ENCODE data around the gene BRWD1. TPM values are rescaled to one million over a fixed set of nuclear protein-coding genes. Genes with fewer than 3 reads are reported as not detected.
A peak's percentile ranks its signal among the peaks of the same experiment; 100 is the strongest.

The BRWD1 gene
- total RNA-seq, 1 experiment from 2014 or later, result 44.2 TPM

DNA sequence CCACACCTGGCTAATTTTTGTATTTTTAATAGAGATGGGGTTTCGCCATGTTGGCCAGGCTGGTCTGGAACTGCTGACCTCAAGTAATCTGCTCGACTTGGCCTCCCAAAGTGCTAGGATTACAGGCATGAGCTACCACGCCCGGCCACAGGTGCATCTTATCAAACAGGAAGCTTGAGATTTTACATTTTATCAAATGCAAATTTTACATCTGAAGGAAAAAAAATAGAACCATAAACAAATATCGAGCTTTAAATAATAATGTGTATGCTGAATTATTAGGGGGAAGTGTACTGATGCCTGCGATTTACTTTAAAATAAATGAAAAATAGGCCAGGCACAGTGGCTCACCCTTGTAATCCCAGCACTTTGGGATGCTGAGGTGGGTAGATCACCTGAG is 16.6 kb upstream of the BRWD1 start:
- no peak for DNase-seq (ENCODE audit: extremely low read depth, low read depth)

DNA sequence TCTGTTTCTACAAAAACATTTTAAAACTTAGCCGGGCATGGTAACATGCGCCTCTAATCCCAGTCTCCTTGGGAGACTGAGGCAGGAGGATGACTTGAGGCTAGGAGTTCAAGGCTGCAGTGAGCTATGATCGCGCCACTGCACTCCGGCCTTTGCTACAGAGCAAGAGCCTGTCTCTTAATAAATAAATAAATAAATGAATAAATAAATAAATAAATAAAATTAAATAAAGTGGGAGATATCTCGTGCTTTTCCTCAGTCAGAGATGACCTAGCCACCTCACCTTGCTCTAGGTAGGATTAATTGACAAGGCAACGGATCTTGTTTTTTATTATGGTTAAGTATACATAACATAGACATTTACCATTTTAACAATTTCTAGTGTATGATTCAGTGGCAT is 14.3 kb upstream of the BRWD1 start:
- DNase-seq (ENCODE audit: extremely low read depth, low read depth), result no peak

- no peak for DNase-seq (ENCODE audit: extremely low read depth, low read depth)
These were observed 13.3 kb upstream of the BRWD1 start for GRCh38 chr21:39326607-39327307.

DNA sequence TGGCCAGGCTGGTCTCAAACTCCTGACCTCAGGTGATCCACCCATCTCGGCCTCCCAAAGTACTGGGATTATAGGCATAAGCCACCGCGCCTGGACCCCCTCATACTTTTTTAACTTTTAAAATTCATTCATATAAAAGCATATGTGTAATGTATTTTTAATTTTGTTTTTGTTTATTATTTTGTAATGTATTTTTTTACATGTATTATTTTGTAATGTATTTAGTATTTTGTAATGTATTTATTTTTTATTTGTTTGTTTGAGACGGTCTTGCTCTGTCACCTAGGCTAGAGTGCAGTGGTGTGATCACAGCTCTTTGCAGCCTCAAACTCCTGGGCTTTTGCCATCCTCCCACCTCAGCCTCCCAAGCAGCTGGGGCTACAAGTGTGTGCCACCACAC is 12.0 kb upstream of the BRWD1 start:
- DNase-seq (ENCODE audit: extremely low read depth, low read depth), result no peak

DNA sequence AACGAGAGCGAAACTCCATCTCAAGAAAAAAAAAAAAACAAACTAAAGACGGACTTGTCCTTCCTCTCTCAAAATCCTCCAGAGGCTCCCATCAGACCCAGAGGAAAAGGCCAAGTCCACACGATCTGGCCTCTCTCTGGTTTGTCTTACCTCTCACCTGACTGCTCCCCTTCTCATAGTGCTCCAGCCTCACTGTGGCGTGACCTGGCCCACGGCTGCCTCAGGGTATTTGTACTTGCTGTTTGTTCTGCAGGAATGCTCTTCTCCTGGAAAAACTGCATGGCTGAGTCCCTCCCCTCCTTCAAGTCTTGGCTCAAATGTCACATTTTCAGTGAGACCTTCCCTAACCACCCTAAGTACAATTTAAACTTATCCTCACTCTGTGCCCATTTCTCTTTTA is 8.0 kb upstream of the BRWD1 start:
- no peak for DNase-seq (ENCODE audit: extremely low read depth, low read depth)

DNA sequence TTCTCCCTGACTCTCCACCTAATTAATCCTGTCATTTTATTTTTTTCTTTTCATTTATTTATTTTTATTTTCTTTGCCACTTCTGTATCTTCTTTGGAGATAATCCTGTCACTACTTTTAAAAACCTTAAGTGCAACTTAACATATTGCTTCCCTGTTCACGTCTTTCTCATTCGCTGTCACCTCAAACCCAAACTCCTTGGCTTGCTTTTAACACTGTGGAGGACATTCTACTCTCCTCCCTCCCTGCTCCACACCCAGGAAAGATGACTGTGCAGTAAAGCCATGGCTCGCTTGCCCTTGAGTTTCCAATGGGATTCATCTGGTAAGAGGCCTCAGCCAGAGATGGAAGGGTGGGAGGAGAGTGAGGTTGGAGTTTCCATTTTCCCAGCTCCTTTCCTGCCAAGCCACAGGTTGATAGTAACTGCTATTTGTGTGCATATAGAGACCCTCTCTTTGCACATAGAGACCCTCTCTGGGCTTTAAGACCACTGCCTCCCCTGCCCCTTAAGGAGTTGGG is 6.4 kb upstream of the BRWD1 start:
- DNase-seq (ENCODE audit: extremely low read depth, low read depth), result no peak

DNA sequence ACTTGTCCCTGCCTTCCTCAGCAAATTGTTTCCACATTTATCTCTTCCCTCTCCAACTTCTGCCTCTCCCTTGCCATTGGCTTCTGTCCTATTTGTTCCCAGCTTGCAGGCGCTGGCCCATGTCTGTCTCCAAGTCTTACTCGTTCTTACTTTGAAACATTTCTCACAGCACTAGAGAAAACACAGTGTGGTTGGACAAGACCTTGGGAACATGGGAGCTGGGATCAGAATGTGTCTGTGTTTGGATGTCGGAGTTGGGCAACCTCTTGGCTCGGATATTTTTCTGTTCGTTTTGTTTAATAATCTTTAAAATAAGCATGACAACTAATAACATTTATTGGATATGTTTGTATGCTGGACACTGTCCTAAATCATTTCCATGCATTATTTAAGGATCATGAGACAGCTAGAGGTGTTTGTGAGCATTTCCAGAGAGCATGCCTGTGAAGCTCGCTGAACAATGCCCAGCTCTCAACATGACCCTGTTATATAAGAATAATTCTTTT is 5.9 kb upstream of the BRWD1 start:
- no peak for DNase-seq (ENCODE audit: extremely low read depth, low read depth)

- DNase-seq (ENCODE audit: extremely low read depth, low read depth), result no peak
These were observed 4.9 kb upstream of the BRWD1 start for GRCh38 chr21:39318091-39318959.

DNA sequence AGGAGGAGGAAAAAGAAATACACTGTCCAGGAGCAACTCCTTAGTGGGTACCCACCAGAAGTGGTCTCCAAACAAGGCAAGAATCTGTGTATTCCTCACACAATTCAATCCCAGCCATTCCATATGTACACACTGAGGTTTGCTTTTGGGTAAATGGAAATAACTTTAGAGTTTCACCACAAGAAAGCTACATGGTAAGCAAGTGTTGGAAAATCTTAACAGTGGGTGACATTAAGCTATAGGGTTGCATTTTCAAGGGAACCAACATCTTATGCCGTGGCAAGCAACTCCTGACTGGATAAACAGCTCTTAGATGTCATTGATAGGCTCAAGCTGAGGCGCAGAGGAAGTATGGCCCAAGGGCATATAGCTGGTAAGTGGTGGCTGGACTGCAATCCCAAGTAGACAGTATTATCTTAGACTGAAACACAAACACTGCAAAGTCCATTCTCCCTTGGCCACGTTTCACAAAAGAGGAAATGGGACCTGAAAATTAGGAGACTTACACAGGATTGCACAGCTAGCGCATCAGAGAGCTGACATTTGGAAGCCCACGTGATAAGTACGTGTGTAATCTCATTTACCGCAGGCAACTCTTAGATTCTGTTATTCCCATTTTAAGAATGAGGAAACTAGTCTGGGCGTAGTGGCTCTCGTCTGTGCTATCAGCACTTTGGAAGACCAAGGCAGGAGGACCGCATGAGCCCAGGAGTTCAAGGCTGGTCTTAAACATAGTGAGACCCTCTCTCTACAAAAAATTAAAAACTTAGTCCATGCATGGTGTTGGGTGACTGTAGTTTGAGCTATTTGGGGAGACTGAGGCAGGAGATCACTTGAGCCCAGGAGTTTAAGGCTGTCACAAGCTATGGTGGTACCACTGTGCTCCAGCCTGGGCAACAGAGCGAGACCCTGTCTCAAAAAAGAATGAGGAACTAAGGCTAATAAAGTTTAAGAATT is 4.0 kb upstream of the BRWD1 start:
- no peak for DNase-seq (ENCODE audit: extremely low read depth, low read depth)

- no peak for DNase-seq (ENCODE audit: extremely low read depth, low read depth)
These were observed 3.3 kb upstream of the BRWD1 start for GRCh38 chr21:39316729-39317128.

GRCh38 chr21:39315603-39316445 is 2.4 kb upstream of the BRWD1 start:
- no peak for DNase-seq (ENCODE audit: extremely low read depth, low read depth)

DNA sequence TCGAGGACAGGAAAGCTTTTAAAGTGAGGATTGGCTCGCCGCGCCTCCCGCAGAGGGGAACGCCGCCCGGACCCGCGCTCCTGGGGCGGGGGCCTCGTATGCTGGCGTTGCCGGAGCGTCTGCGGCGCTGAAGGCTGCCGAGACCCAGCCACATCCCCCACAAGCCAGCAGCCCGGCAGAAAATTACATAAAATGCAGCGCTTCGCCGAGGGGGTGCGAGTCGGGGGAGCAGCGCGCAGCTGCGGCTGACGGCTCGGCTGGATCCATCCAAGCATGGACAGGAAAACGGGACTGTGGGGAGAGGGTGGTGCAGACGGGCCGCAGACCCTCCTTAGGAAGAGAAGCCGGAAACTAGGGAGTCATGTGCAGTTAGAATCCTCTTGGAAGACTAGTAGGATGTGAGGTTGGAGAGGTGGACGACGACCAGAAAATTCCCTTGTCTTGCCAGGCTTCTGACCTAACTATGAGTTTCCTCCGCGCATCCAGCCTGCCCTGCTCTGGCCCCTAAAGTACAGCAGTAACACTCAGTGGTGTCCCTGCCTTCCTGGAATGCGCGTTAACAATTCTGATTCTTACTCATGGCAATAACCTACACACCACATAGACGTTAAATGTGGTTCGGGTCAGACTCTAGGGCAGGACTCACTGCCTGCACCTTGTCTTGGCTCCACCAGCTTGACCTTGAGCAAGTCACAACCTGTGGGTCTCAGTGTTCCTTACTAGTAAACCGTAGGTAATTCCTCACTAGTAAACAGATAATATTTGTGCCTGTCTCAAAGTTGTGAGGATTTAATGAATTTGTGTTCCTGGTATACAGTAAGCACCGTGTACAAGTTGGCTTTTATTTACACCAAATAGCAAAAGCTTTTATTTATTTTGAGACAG is 953 bp upstream of the BRWD1 start:
- DNase-seq (ENCODE audit: extremely low read depth, low read depth), result no peak

DNA sequence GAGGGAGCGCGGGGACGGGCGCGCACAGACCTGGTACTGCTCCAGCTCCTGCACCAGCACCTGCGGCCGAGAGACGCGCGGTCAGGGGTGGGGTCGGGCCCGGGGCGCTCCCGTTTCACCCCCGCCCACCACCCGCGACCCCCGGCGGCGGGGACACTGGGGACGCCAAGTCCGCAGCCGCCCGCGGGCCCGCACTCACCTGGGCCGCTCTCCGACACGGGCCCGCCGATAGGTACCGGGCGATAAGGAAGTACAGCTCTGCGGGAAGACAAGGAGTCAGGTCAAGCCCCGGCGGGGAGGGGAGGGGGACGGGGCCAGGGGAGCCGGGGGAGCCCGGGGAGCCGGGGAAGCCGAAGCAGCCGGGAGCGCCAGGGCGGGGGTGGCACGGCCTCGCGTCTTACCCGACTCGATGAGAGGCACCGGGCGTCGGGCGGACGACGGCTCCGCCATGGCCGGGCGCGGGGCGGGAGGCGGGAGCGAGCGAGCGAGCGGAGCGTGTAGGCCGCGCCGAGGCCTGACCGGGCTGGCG is 326 bp downstream of the BRWD1 start:
- no peak for DNase-seq (ENCODE audit: extremely low read depth, low read depth)

DNA sequence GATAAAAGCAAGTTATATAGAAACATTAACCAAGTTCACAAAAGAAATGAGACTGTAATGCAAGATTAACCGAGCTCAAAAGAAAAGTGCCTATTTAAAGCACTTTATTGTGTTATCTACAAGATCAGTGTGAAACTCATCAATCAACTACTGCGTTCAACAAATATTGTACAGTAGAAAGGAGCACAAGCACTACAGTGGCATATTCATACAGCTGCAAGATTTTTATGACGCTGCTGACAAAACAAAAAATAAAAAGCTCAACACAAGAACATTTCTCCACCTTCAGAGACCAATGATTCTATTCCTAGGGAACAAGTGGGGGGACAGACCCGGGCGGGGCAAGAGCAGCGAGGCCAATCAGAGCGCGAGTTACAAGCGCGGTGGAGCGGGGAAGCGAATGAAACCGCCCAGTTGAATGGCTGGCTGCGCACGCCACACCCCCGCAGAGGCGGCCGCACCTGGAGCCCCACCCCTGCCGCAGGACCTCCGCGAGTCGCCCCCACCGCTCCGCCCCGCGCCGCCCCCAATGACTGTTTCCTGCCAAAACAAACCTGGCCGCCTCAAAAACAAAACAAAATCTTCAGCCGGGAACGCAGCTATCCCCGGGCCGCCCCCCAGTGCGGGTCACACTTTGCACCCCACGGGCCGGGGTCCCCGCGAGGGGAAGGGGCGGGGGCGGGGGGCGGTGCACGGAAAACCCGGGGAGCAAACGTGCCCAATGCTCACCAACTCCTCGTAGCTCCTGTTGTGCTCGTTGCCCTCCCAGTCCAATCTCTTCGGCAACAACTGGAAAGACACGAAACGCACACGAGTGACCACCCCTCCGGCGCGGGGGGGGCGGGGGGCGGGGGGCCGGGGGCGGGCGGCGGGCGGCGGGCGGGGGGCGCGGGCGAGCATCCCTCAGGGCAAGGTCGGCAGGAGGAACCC is 1.1 kb downstream of the BRWD1 start:
- peak; percentile 72 for DNase-seq (ENCODE audit: extremely low read depth, low read depth)

DNA sequence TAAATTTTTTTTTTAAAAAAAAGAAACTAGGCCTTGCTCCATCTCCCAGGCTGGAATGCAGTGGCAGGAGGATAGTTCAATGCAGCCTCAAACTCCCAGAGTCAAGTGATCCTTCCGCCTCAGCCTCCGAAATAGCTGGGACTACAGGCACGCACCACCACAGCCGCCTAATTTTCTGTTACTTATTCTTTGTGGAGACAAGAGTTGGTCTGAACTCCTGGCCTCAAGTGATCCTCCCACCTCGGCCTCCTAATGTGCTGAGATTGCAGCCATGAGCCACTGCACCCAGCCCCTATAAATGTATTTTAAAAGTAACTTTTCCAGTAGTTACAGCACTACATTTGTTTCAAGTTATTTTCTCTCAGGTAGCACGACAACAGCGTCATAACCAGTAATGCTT is 2.3 kb downstream of the BRWD1 start:
- DNase-seq (ENCODE audit: extremely low read depth, low read depth), result no peak

DNA sequence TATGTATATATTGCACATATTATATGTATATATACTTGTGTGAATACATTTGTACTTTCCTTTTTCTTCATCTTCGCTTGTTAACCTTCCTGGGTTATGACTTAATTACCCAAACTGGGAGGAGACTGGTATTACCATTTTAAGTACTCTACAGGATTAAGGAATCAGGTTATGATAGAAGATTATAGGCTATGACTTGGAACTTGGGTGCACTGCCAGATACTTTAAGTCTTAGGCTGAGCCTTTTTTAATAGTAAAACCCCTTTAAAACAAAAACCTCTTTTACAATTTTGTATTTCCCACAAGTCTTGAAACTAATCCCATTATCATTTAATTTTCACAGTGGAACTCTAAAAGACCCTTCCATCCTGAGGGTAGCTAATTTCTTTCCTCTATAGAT is 6.0 kb downstream of the BRWD1 start:
- no peak for DNase-seq (ENCODE audit: extremely low read depth, low read depth)

DNA sequence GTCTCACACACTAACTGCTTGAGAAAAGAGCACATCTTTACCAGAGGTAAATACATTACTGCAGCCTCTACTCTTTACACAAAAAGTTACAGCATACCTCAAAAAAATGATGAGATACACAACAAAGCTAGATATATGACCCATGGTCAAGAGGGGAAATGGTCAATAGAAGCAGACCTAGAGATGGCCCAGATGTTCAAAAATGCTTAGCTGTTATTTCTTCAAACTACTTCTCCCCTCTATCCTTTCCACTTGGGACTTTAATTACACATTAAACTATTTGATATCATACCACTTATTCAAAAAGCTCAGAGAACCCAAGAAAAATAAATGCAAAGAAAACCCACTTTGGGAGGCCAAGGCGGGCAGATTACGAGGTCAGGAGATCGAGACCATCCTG is 12.8 kb downstream of the BRWD1 start:
- no peak for DNase-seq (ENCODE audit: extremely low read depth, low read depth)

Measured in NCI-H460 (cell line).